Ascending aorta (tissue), 2 donors: ENCODE results near the gene ERCC6L2. TPM values are rescaled to one million over a fixed set of nuclear protein-coding genes. Genes with fewer than 3 reads are reported as not detected.

Experiments used
- DNase-seq, 2 donors: peaks; one replicate each; pipeline ENCODE4 v3.0.0-alpha.2; 2019; ENCODE audit warnings: low spot score in 2 of 2
- H3K27ac ChIP-seq, 2 donors: fragments of 200-600 bp; sonication (generic); one replicate each; pipeline ENCODE4 v1.5.1; 2016 to 2017; ENCODE audit warnings: mild to moderate bottlenecking in 1 of 2
- H3K27me3 ChIP-seq: fragments of 200-600 bp; sonication (generic); one replicate; pipeline ENCODE4 v1.5.1; 2017
- H3K36me3 ChIP-seq, 2 donors: fragments of 200-600 bp; sonication (generic); one replicate each; pipeline ENCODE4 v1.5.1; 2016
- H3K4me1 ChIP-seq, 2 donors: fragments of 200-600 bp; sonication (generic); one replicate each; pipeline ENCODE4 v1.5.1; 2016 to 2017; ENCODE audit warnings: mild to moderate bottlenecking in 1 of 2
- H3K4me3 ChIP-seq, 2 donors: fragments of 200-600 bp; sonication (generic); one replicate each; pipeline ENCODE4 v1.5.1; 2016 to 2017; ENCODE audit warnings: mild to moderate bottlenecking in 1 of 2
- H3K9me3 ChIP-seq, 2 donors: fragments of 200-600 bp; sonication (generic); one replicate each; pipeline ENCODE4 v1.5.1; 2016
- intact Hi-C: fragments of 100-400 bp; cut with DNase I; formaldehyde crosslinking; loops from one replicate; pipeline ENCODE4 v1.15.1; 2023
- total RNA-seq: library from RNA; depleted of rRNA; stranded (reverse); fragments of >200 nt; gene quantifications from one replicate; pipeline ENCODE4 v1.1.0, GENCODE V29; 2016
- TF ChIP-seq, protein P1 (sequence below), 3 experiments: fragments of 200-600 bp in 2 of 3; fragments of 450-650 bp in 1 of 3; sonication (generic) in 2 of 3; IDR thresholded peaks; one replicate each; pipeline ENCODE4 v1.5.1; 2016 to 2019; ENCODE audit warnings: antibody characterized with exemption in 3 of 3, mild to moderate bottlenecking in 1 of 3, moderate library complexity in 1 of 3

ERCC6L2 gene
- total RNA-seq, 1 donor from 2014 or later, result 22.9 TPM

DNA sequence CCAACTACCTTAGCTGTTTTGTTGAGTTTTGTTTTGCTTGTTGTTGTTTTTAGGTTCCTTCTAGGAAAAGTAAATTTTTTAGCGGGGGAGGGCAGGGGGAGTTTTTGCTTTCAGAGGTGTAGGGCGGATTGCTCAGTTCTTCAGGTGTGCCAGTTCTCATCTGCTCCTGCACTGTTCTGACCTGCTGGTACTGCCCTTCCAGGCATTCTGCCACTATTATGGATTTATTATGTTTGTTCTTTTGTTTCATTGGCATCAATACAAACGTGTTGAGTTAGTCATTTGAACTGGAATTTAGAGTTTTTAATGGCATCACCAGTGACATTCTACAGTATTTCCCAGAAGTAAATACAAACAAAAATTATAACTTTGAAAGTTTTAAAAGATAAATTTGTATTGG is 26.0 kb downstream of the ERCC6L2 start:
- Histone ChIP-seq H3K27ac (no peak overlapping the region), H3K9me3 (no peaks in the 10 kb centered on the region), H3K27me3 (no peaks in the 10 kb centered on the region), H3K36me3 (peaks cover 0 to 8% of the 10 kb centered on the region in 2 donors), H3K4me1 (no peaks in the 10 kb centered on the region), H3K4me3 (no peak overlapping the region)
- no peak for DNase-seq
- TF ChIP-seq, protein P1, sequence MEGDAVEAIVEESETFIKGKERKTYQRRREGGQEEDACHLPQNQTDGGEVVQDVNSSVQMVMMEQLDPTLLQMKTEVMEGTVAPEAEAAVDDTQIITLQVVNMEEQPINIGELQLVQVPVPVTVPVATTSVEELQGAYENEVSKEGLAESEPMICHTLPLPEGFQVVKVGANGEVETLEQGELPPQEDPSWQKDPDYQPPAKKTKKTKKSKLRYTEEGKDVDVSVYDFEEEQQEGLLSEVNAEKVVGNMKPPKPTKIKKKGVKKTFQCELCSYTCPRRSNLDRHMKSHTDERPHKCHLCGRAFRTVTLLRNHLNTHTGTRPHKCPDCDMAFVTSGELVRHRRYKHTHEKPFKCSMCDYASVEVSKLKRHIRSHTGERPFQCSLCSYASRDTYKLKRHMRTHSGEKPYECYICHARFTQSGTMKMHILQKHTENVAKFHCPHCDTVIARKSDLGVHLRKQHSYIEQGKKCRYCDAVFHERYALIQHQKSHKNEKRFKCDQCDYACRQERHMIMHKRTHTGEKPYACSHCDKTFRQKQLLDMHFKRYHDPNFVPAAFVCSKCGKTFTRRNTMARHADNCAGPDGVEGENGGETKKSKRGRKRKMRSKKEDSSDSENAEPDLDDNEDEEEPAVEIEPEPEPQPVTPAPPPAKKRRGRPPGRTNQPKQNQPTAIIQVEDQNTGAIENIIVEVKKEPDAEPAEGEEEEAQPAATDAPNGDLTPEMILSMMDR (IDR thresholded peaks at IDR 0.05), result no peak
- intact Hi-C loops, result loop anchor here (10.0 kb wide), 1 partner anchor 177 kb away; no protein-coding TSS in a partner anchor

DNA sequence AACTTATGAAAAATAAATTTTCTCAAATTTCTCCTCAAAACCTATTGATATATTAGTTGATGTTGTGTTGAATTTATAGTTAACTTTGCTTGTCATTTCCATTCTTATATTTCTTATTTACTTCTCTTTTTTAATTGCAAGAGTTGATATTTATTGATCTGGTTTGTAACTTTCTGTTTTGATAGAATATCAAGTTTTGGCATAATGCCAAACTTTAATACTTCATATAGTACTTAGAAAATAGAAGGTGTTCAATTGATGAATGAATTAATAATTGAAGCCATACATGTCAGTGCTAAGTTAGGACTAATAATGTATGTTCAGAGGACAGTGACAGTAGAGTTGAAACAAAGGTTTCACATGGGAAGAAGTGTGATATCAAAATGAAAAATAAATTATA is 27.9 kb downstream of the ERCC6L2 start:
- Histone ChIP-seq H3K4me1 (no peaks in the 10 kb centered on the region), H3K36me3 (peaks cover 0 to 8% of the 10 kb centered on the region in 2 donors), H3K27ac (no peak overlapping the region), H3K9me3 (no peaks in the 10 kb centered on the region), H3K27me3 (no peaks in the 10 kb centered on the region), H3K4me3 (no peak overlapping the region)
- TF ChIP-seq, protein P1 (IDR thresholded peaks at IDR 0.05), result no peak
- DNase-seq, result no peak
- intact Hi-C loops, result loop anchor here (10.0 kb wide), 1 partner anchor 179 kb away; no protein-coding TSS in a partner anchor

DNA sequence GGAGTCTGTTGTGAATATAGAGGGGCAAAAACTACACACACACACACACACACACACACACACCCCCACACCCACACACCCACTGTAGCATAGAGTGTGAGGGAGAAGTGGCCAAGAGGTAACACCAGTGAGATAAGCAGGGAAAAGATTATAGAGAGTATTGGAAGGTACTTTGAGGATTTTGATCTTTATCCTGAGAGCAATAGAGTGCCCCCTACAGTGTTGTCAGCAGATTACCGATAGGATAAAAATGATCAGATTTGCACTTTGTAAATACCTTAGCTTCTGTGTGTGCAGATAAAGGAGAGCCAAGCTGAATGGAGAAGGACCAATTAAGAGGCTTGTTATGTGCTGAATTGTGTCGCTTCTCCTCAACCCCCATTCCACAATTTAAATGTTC is 32.3 kb downstream of the ERCC6L2 start:
- TF ChIP-seq, protein P1 (IDR thresholded peaks at IDR 0.05), result no peak
- no peaks in the 10 kb centered on the region for H3K36me3 ChIP-seq
- no peak overlapping the region for H3K4me3 ChIP-seq
- DNase-seq, result no peak
- intact Hi-C loops, result loop anchor here (10.0 kb wide), 1 partner anchor 183 kb away; no protein-coding TSS in a partner anchor
- H3K27ac ChIP-seq, result no peak overlapping the region
- H3K27me3 ChIP-seq, result no peaks in the 10 kb centered on the region
- no peaks in the 10 kb centered on the region for H3K4me1 ChIP-seq
- H3K9me3 ChIP-seq, result no peaks in the 10 kb centered on the region

DNA sequence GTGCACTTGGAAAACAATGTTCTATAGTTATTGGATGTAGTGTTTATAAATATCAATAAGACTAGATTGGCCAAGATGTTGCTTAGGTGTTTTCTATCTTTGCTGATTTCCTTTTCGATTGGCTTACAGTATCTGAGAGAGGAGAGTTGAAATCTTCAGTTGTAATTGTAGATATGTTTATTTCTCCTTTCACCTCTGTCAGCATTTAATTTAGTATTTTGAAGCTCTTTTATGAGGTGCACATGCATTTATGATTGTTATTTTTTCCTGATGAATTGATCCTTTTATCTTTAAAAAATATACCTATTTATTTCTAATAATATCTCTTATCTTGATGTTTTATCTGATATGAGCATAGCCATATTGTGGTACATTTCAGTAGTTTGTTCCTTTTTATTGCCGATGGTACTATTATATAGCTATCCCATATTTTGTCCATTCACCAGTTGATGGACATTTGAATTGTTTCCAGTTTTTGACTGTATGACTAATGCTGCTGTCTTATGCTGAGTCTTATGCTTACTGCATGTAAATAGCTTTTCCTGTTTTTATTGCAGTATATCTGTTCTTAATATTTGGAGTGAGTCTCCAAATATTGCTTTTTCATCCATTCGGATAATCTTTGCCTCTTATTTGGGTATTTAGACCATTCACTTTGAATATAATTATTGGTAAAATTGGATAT is 34.7 kb downstream of the ERCC6L2 start:
- intact Hi-C loops, result no loop called here
- Histone ChIP-seq H3K4me3 (no peak overlapping the region), H3K9me3 (no peaks in the 10 kb centered on the region), H3K4me1 (no peaks in the 10 kb centered on the region), H3K27ac (no peak overlapping the region), H3K36me3 (no peaks in the 10 kb centered on the region), H3K27me3 (no peaks in the 10 kb centered on the region)
- TF ChIP-seq, protein P1 (IDR thresholded peaks at IDR 0.05), result no peak
- DNase-seq, result no peak

DNA sequence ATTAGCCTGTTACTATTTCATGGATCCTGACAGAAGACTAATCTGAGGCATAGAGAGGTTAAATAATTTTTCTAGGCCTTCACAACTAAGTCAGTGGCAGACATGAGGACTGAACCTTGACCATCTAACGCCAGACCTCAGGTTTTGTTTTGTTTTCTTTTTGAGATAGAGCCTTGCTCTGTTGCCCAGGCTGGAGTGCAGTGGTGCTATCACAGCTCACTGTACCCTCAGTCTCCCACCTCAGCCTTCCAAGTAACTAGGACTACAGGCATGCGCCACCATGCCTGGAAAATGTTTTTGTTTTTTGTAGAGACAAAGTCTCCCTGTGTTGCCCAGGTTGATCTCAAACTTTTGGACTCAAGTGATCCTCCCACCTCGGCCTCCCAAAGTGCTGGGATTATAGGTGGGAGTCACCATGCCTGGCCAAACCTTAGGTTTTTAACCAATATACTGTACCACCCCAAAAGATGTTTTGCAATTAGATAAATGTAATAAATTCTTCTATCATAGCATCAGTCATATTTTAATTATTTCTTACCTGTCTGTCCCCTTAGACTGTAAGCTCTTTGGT is 35.4 kb downstream of the ERCC6L2 start:
- H3K27ac ChIP-seq, result no peak overlapping the region
- TF ChIP-seq, protein P1 (IDR thresholded peaks at IDR 0.05), result no peak
- DNase-seq, result no peak
- H3K36me3 ChIP-seq, result peaks cover 3 to 4% of the 10 kb centered on the region in 2 donors
- no peaks in the 10 kb centered on the region for H3K4me1 ChIP-seq
- H3K4me3 ChIP-seq, result no peak overlapping the region
- H3K9me3 ChIP-seq, result no peaks in the 10 kb centered on the region
- no peaks in the 10 kb centered on the region for H3K27me3 ChIP-seq
- intact Hi-C loops, result no loop called here
